SK-N-MC (cell line): ENCODE results near the gene MB21D2.

ENCODE experiments used
- DNase-seq: peaks from one replicate; pipeline ENCODE4 v3.0.0-alpha.2; 2011; ENCODE audit warnings: low read depth, low spot score
- H3K27ac ChIP-seq: fragments of 200-600 bp; sonication (generic); 2 replicates; pipeline ENCODE4 v1.5.1; 2016; ENCODE audit warnings: mixed run types
- H3K36me3 ChIP-seq: fragments of 200-600 bp; sonication (generic); 2 replicates; pipeline ENCODE4 v1.6.1; 2017; ENCODE audit warnings: antibody characterized with exemption, low read length, mixed read lengths; ENCODE audit not compliant: insufficient read depth
- H3K4me3 ChIP-seq: fragments of 200-600 bp; sonication (generic); 2 replicates; pipeline ENCODE4 v1.5.1; 2016
- H3K9ac ChIP-seq: fragments of 200-600 bp; sonication (generic); 2 replicates; pipeline ENCODE4 v1.8.0; 2017; ENCODE audit warnings: mixed run types, mixed read lengths; ENCODE audit not compliant: insufficient read length
- H3K9me3 ChIP-seq: fragments of 200-600 bp; sonication (generic); 2 replicates; pipeline ENCODE4 v1.6.1; 2017; ENCODE audit warnings: low read depth, mild to moderate bottlenecking, antibody characterized with exemption, low read length, moderate library complexity, mixed read lengths
- EZH2 ChIP-seq: fragments of 200-600 bp; sonication (generic); IDR thresholded peaks from one replicate; pipeline ENCODE4 v1.6.1; 2017; ENCODE audit warnings: antibody characterized with exemption
- FOXP2 ChIP-seq: optimal IDR thresholded peaks from 2 replicates; pipeline ENCODE3; 2011; ENCODE audit warnings: mild to moderate bottlenecking, moderate library complexity; ENCODE audit not compliant: insufficient read depth; ENCODE audit errors: extremely low read length, control extremely low read depth
- POLR2AphosphoS5 ChIP-seq: IDR thresholded peaks from 2 replicates; pipeline ENCODE4 v1.6.1; 2012; ENCODE audit warnings: mild to moderate bottlenecking, low read depth, low read length, borderline replicate concordance

The MB21D2 gene

DNA sequence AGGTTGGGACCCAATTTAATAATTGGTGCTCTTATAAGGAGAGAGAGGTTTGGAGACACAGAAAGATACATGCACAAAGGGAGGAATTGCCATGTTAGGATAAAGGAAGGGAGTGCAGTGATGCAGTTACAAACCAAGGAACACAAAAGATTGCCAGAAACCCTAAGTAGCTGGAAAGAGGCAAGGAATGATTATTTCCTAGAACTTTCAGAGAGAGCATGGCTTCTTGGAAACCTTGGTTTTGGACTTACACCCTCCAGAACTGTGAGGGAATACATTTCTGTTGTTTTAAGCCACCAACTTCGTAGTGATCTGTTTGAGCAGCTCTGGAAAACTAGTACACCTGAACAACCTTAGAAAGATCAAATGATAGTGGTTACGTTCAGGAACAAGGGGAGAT lies 25.0 kb upstream of the MB21D2 start:
- no peak for DNase-seq
- no peak overlapping the region for H3K4me3 ChIP-seq
- no peak overlapping the region for H3K9ac ChIP-seq
- H3K9me3 ChIP-seq: no peaks in the 10 kb centered on the region
- H3K36me3 ChIP-seq: no peaks in the 10 kb centered on the region
- TF ChIP-seq POLR2AphosphoS5 (no peak), EZH2 (no peak), FOXP2 (no peak)
- H3K27ac ChIP-seq: no peak overlapping the region

DNA sequence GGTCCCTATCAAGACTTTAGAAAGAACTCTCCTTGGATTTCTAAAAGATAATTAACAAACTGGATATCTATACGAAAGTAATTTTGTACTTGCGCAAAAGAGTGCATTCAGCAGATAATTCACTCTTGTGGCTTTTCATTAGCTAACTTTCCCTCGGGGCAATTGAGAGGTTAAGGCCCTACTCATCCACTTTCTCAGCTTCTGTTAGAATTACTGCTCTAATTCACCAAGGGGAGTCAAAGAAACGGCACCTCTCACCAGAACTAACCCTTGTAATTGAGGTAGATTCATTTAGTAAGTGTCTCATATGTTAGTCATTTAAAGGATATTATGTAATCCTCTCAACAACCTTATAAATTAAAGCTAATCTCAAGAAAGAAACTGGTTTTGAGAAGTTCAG lies 22.5 kb upstream of the MB21D2 start:
- H3K27ac ChIP-seq: no peak overlapping the region
- no peaks in the 10 kb centered on the region for H3K9me3 ChIP-seq
- peak; percentile 85 for DNase-seq
- H3K36me3 ChIP-seq: no peaks in the 10 kb centered on the region
- H3K9ac ChIP-seq: no peak overlapping the region
- H3K4me3 ChIP-seq: peak overlapping the region; percentile 3
- no peak; the same call in 1 of the 2 replicates for TF ChIP-seq POLR2AphosphoS5
- TF ChIP-seq FOXP2: no peak
- no peak for TF ChIP-seq EZH2

DNA sequence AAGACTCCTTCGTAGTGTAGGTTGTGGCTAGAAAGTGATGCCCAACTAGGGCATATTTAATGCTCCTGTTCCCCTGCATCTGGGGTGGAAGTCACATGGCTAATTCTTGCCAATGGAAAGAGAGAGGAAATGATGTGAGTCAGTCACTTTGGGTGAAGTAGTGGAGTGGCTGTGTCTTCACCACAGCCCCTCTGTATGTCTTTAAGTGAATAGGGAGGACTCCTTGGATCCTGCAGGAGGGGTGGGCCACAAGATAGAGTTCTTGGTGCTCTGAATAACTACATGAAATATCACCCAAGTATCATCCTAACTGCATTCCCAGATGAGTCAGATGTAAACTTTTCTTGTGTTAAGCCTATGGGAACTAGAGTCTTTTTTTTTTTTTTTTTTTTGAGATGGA lies 17.8 kb upstream of the MB21D2 start:
- no peak for DNase-seq
- TF ChIP-seq FOXP2 (no peak), POLR2AphosphoS5 (no peak), EZH2 (no peak)
- no peaks in the 10 kb centered on the region for H3K36me3 ChIP-seq
- no peak overlapping the region for H3K27ac ChIP-seq
- no peak overlapping the region for H3K9ac ChIP-seq
- H3K4me3 ChIP-seq: no peak overlapping the region
- H3K9me3 ChIP-seq: no peaks in the 10 kb centered on the region

DNA sequence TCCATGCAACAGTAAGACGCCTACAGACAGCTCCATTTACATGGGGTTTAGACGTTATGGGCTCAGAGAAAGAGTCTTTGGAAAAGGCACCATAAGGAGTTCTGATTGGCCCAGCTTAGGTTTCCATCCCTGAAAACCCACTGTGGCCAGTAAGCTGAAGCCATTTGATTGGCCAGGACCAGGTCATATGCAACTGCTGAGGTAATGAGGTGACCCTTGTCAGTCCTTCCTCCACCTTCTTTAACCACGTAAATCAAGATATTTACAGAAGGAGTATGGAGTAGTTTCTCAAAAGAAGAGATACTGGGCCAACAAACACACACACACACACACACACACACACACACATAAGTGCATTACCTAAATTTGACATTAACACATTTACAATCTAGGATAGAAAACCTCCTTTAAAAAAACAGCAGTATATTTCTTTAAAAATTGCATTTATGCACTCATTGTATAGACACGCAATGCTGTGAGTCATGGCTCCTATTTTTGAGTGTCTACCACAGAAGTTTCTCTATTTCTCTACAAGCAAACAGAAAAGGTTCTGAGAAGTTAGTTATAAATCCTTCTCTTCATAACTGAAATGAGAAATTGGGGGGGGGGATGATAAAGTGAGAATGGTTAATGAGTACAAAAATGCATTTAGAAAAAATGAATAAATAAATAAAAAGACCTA lies 16.3 kb upstream of the MB21D2 start:
- Histone ChIP-seq H3K9ac (no peak overlapping the region), H3K4me3 (no peak overlapping the region), H3K36me3 (no peaks in the 10 kb centered on the region), H3K9me3 (no peaks in the 10 kb centered on the region), H3K27ac (no peak overlapping the region)
- TF ChIP-seq FOXP2: no peak
- DNase-seq: no peak

DNA sequence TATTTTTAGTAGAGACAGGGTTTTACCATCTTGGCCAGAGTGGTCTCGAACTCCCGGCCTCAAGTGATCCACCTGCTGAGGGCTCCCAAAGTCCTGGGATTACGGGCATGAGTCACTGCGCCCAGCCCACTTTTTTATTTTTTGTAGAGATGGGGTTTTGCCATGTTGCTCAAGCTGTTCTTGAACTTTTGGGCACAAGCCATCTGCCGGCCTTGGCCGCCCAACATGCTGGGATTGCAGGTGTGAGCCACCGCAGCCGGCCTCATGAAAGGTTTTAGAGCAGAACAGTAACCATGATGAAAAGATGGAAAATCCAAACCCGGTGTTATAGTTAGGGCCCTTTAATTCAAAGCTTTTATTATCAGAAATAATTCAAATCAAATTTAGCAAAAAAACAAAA lies 15.6 kb upstream of the MB21D2 start:
- Histone ChIP-seq H3K36me3 (no peaks in the 10 kb centered on the region), H3K9me3 (no peaks in the 10 kb centered on the region), H3K9ac (no peak overlapping the region), H3K4me3 (no peak overlapping the region), H3K27ac (no peak overlapping the region)
- TF ChIP-seq FOXP2 (no peak), EZH2 (no peak), POLR2AphosphoS5 (no peak)
- DNase-seq: no peak

DNA sequence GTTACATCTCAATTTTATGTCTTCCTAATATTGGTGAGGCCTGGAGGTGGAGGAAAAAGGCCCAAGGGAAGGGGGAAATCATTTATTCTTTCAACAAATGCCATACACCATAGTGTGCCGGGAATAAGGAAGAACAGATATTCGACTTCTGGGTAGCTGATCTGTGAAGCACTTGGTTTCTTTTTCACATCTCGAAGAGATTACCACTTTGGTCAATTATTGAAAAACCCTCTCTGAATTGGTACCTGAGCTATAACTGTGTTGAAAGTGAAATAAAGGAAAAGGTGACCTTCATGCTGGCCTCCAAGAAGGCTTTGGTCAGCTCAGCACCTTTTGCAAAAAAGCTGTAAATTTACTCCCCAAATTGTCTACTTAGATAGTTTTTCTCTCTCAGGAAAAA lies 14.2 kb upstream of the MB21D2 start:
- no peak for DNase-seq
- no peak for TF ChIP-seq POLR2AphosphoS5
- TF ChIP-seq FOXP2: no peak
- TF ChIP-seq EZH2: no peak
- no peaks in the 10 kb centered on the region for H3K9me3 ChIP-seq
- no peaks in the 10 kb centered on the region for H3K36me3 ChIP-seq
- H3K27ac ChIP-seq: no peak overlapping the region
- no peak overlapping the region for H3K4me3 ChIP-seq
- H3K9ac ChIP-seq: no peak overlapping the region

DNA sequence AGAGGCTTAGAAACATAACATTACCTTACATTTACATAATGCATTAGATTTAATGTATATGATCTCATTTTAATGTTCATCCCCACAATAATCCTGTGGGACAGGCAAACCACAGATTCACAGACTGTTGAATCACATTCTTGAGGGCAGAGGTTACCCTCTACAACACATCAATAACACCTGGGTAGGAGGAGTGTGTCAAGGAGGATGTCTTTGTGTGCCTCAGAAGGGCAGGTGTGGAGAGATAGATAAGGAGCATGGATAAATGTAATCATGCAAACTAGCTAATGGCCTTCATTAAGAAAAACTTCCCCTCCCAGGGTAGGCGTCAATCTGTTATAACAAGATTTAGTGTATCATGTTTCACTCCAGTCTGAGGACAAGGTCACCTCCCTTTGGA lies 12.9 kb upstream of the MB21D2 start:
- Histone ChIP-seq H3K9ac (no peak overlapping the region), H3K9me3 (no peaks in the 10 kb centered on the region), H3K27ac (no peak overlapping the region), H3K36me3 (no peaks in the 10 kb centered on the region), H3K4me3 (no peak overlapping the region)
- no peak for DNase-seq
- TF ChIP-seq EZH2: no peak
- no peak for TF ChIP-seq FOXP2
- no peak for TF ChIP-seq POLR2AphosphoS5

DNA sequence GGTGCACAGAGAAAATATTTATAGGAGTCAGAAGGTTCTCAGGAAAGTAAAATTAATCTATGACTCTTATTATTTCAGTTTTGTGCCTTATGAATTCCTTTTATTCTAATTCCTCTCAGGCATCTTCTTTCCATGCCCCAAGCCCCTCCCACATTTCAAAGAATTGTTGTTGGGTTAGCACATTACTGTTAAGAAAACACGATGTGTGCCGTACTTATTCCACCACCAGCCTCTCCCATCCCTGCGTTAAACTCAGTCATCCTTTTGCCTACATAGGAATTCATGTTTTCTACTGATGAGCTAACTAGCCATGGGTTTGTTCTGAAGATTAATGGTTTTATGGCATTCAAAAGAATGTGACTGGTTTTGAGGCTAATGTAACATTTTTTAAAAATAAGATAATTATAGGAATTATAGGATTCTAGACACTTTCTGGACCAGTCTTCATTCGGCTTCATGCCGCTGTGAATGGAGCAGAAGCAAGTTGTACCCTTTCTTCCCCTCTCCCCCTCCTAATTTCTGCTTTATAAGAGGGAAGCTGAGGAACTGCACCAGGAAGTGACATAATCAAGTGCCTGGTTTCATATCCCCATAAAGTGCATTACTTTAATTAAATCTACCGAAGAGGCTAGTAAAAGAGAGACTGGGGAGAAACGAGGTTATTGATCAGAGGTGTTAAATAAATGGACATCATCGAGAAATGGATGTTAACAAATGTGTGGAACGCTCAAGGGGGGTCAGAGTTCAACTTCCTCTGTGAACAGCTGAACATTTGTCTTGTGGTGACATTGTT lies 12.3 kb upstream of the MB21D2 start:
- Histone ChIP-seq H3K9ac (no peak overlapping the region), H3K9me3 (no peaks in the 10 kb centered on the region), H3K4me3 (no peak overlapping the region), H3K36me3 (no peaks in the 10 kb centered on the region), H3K27ac (no peak overlapping the region)
- TF ChIP-seq FOXP2 (no peak), EZH2 (no peak), POLR2AphosphoS5 (no peak)
- no peak for DNase-seq
